Thyroid gland (tissue), 4 donors: ENCODE data around the gene RAB3B.

Experiments
- POLR2A ChIP-seq, 2 donors: fragments of 450-650 bp; IDR thresholded peaks; one replicate each; pipeline ENCODE4 v1.6.1; 2017; ENCODE audit warnings: antibody characterized with exemption in 2 of 2, mild to moderate bottlenecking in 2 of 2, moderate library complexity in 1 of 2
- TF ChIP-seq, protein P1 (sequence below), 6 experiments: fragments of 200-600 bp in 3 of 6; fragments of 450-650 bp in 3 of 6; sonication (generic) in 3 of 6; IDR thresholded peaks; one replicate each; pipeline ENCODE4 v1.5.1; 2016 to 2019; ENCODE audit warnings: antibody characterized with exemption in 6 of 6, mild to moderate bottlenecking in 2 of 6, inconsistent platforms in 1 of 6, moderate library complexity in 1 of 6

DNA sequence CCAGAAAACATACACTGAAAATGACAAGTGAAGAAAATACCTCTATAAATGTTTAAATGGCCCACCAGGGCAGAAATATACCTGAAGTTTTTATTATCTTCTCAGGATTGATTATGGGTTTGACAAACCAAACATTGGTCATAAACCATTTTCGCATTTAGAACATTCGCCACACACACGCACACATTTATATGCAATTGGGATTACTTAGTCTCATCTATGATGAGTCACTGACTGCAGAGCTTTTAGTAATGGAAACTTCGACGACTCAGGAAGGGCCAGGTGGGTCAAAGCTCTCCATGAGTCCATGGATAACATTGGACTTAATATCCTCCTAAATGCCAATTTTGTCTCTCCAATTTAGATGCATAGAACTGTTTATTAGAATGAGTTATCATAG, 128.8 kb downstream of the RAB3B start:
- TF ChIP-seq, protein P1, sequence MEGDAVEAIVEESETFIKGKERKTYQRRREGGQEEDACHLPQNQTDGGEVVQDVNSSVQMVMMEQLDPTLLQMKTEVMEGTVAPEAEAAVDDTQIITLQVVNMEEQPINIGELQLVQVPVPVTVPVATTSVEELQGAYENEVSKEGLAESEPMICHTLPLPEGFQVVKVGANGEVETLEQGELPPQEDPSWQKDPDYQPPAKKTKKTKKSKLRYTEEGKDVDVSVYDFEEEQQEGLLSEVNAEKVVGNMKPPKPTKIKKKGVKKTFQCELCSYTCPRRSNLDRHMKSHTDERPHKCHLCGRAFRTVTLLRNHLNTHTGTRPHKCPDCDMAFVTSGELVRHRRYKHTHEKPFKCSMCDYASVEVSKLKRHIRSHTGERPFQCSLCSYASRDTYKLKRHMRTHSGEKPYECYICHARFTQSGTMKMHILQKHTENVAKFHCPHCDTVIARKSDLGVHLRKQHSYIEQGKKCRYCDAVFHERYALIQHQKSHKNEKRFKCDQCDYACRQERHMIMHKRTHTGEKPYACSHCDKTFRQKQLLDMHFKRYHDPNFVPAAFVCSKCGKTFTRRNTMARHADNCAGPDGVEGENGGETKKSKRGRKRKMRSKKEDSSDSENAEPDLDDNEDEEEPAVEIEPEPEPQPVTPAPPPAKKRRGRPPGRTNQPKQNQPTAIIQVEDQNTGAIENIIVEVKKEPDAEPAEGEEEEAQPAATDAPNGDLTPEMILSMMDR (IDR thresholded peaks at IDR 0.05): no peak
- no peak for TF ChIP-seq POLR2A (IDR thresholded peaks at IDR 0.05)
